HepG2 (cell line): ENCODE measurements around the gene MCAT. TPM values are rescaled to one million over a fixed set of nuclear protein-coding genes. Genes with fewer than 3 reads are reported as not detected.
A peak's percentile ranks its signal among the peaks of the same experiment; 100 is the strongest.

Source experiments
- BCL6 ChIP-seq: IDR thresholded peaks from 2 replicates; pipeline ENCODE4 v1.6.1; 2016; ENCODE audit warnings: missing genetic modification reagents, missing compliant biosample characterization
- CHD2 ChIP-seq: IDR thresholded peaks from 2 replicates; pipeline ENCODE4 v1.6.1; 2011; ENCODE audit warnings: low read depth, low read length, improper control_type of control experiment
- GLI4 ChIP-seq: sonication (generic); formaldehyde crosslinking; IDR thresholded peaks from 2 replicates; pipeline ENCODE4 v1.5.1; 2020; ENCODE audit warnings: missing genetic modification reagents, mild to moderate bottlenecking, moderate library complexity, borderline replicate concordance
- KDM1A ChIP-seq: IDR thresholded peaks from 2 replicates; pipeline ENCODE4 v1.6.1; 2016; ENCODE audit warnings: missing compliant biosample characterization
- KIAA2018 ChIP-seq: sonication (generic); formaldehyde crosslinking; IDR thresholded peaks from 2 replicates; pipeline ENCODE4 v1.5.0; 2020; ENCODE audit warnings: mild to moderate bottlenecking, missing genetic modification reagents, borderline replicate concordance
- MIER2 ChIP-seq: IDR thresholded peaks from 2 replicates; pipeline ENCODE4 v1.6.1; 2016; ENCODE audit warnings: missing biosample characterization, missing genetic modification reagents
- NCOR1 ChIP-seq: fragments of 200-600 bp; sonication (generic); IDR thresholded peaks from 2 replicates; pipeline ENCODE4 v1.7.0; 2017; ENCODE audit warnings: antibody characterized with exemption, low read length, borderline replicate concordance
- NR2C2 ChIP-seq: sonication (generic); formaldehyde crosslinking; IDR thresholded peaks from 2 replicates; pipeline ENCODE4 v1.4.0; 2020; ENCODE audit warnings: missing genetic modification reagents, mild to moderate bottlenecking, moderate library complexity, borderline replicate concordance
- RCOR2 ChIP-seq: IDR thresholded peaks from 2 replicates; pipeline ENCODE4 v1.6.1; 2016; ENCODE audit warnings: missing biosample characterization, missing genetic modification reagents
- RNF219 ChIP-seq: sonication (generic); formaldehyde crosslinking; IDR thresholded peaks from 2 replicates; pipeline ENCODE4 v1.5.0; 2020; ENCODE audit warnings: mild to moderate bottlenecking, missing genetic modification reagents
- SP4 ChIP-seq: sonication (generic); formaldehyde crosslinking; IDR thresholded peaks from 2 replicates; pipeline ENCODE4 v1.8.1; 2023; ENCODE audit warnings: mild to moderate bottlenecking, missing genetic modification reagents
- STAT5B ChIP-seq: sonication (generic); formaldehyde crosslinking; IDR thresholded peaks from 2 replicates; pipeline ENCODE4 v1.4.0; 2020; ENCODE audit warnings: missing genetic modification reagents
- ZFYVE20 ChIP-seq: sonication (generic); formaldehyde crosslinking; IDR thresholded peaks from 2 replicates; pipeline ENCODE4 v1.8.0; 2023; ENCODE audit warnings: low read depth, mild to moderate bottlenecking, moderate library complexity, missing genetic modification reagents, borderline replicate concordance
- ZMYM4 ChIP-seq: sonication (generic); formaldehyde crosslinking; IDR thresholded peaks from 2 replicates; pipeline ENCODE4 v1.8.1; 2023; ENCODE audit warnings: mild to moderate bottlenecking, missing genetic modification reagents
- ZNF629 ChIP-seq: sonication (generic); formaldehyde crosslinking; conservative IDR thresholded peaks from 2 replicates; pipeline ENCODE4 v1.5.0; 2020; ENCODE audit warnings: missing genetic modification reagents
- ZXDC ChIP-seq: sonication (generic); formaldehyde crosslinking; IDR thresholded peaks from 2 replicates; pipeline ENCODE4 v1.5.0; 2020; ENCODE audit warnings: mild to moderate bottlenecking, missing genetic modification reagents
- polyA plus RNA-seq, 8 experiments: library from polyadenylated mRNA; depleted of rRNA in 3 of 8; stranded (reverse) in 7 of 8; unstranded in 1 of 8; fragments of >200 nt; fragmentation: Illumina TruSeq in 4 of 8; extraction: Trizol in 4 of 8; gene quantifications; 2 replicates each; pipeline versions ENCODE4 v1.2.1 to v1.2.3, GENCODE V29; 2011 to 2016; ENCODE audit warnings: low read depth in 4 of 8, missing spikeins in 1 of 8, mixed read lengths in 1 of 8; ENCODE audit not compliant: insufficient read depth in 1 of 8
- total RNA-seq, 5 experiments: library from RNA; depleted of rRNA; stranded (reverse); fragments of >200 nt; fragmentation: Illumina TruSeq; extraction: Trizol; gene quantifications; 2 replicates each; pipeline ENCODE4 v1.2.3, GENCODE V29; 2016; ENCODE audit warnings: low read depth in 1 of 5

The MCAT gene
- total and polyA plus RNA-seq, 2 of the 13 experiments (the other 11 are each of a cell fraction or from before 2014, with no cell fraction given) = 9.3 to 16.7 TPM

GRCh38 chr22:43150731-43151206 is 7.6 kb upstream of the MCAT start (continued):
- no peak for TF ChIP-seq KIAA2018 (CRISPR knock-in tag)
- TF ChIP-seq NCOR1 = no peak
- no peak for TF ChIP-seq STAT5B
- no peak for TF ChIP-seq RNF219 (CRISPR knock-in tag)
- TF ChIP-seq SP4 (CRISPR knock-in tag) = no peak
- TF ChIP-seq MIER2 (CRISPR knock-in tag) = no peak
- TF ChIP-seq ZFYVE20 (CRISPR knock-in tag) = no peak
- no peak for TF ChIP-seq GLI4 (CRISPR knock-in tag)
- peak; percentile 38; the same call in 1 of the 2 replicates for TF ChIP-seq RCOR2
- TF ChIP-seq KDM1A = 0 out of 2 replicates have a peak, but pooled peaks have one; percentile 55
- no peak for TF ChIP-seq NR2C2
- no peak for TF ChIP-seq BCL6 (CRISPR knock-in tag)
- TF ChIP-seq ZNF629 = peak; percentile 96
- TF ChIP-seq ZMYM4 (CRISPR knock-in tag) = no peak
- TF ChIP-seq ZXDC (CRISPR knock-in tag) = no peak
- TF ChIP-seq CHD2 = no peak
